ENCODE data around the gene TRAM2. TPM values are rescaled to one million over a fixed set of nuclear protein-coding genes. Genes with fewer than 3 reads are reported as not detected.

Gene TRAM2
- total RNA-seq, 4 donors from 2014 or later: 13.3 to 23.8 (median 18.5) TPM

DNA sequence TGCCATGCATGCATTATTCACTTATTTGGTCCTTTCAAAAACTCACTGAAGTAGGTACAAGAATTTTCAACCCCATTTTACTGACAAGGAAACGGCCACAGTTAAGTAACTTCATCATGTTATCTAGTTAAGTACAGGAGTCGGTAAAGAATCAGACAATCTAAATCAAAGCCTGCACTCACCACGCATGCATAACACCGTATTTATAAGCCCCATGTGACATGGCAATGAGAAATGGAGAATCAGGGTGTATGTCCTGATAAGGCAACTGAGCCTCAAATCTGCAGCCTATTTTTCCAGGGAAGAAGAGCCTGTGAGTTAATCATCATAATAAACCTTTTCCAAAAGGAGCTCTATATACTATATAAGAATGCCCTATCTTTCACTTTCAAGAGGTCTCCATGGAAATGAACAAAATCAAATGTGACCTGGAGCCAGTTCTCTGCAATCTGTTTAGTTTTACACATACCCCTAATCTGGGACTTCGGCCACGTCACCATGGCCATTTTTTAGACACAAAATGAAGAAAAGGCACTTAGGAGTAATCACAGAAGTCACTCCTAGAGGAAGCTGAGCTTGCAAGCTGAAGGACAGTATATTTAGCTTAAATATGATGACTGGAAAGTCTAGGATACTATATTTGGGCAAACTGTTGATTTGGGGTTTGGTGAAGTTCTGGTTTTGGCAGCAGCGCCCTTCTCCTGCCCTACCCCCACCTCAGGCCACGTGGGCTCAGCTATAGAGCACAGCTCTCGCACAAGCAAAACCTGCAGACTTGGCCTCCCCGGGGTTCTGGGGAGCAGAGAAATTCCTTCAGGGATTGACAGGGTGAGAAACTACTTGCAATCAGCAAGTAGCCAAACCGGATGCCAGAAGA is 19.2 kb downstream of the TRAM2 start:
- Histone ChIP-seq H3K27me3 (no peaks in the 10 kb centered on the region), H3K36me3 (no peaks in the 10 kb centered on the region), H3K4me3 (no peak overlapping the region), H3K4me1 (peaks cover 34 to 90% (median 70%) of the 10 kb centered on the region in 4 donors), H3K27ac (replicated peaks in 1 of 4) (peak overlapping the region; percentile 55 to 69 (median 62)), H3K9me3 (no peaks in the 10 kb centered on the region)
- WGBS: 45% methylated on average over 9 of the region's 11 CpGs
- no peak for DNase-seq (ENCODE audit: extremely low spot score)
- TF ChIP-seq POLR2AphosphoS5 (IDR thresholded peaks at IDR 0.05): no peak
- TF ChIP-seq, protein P1, sequence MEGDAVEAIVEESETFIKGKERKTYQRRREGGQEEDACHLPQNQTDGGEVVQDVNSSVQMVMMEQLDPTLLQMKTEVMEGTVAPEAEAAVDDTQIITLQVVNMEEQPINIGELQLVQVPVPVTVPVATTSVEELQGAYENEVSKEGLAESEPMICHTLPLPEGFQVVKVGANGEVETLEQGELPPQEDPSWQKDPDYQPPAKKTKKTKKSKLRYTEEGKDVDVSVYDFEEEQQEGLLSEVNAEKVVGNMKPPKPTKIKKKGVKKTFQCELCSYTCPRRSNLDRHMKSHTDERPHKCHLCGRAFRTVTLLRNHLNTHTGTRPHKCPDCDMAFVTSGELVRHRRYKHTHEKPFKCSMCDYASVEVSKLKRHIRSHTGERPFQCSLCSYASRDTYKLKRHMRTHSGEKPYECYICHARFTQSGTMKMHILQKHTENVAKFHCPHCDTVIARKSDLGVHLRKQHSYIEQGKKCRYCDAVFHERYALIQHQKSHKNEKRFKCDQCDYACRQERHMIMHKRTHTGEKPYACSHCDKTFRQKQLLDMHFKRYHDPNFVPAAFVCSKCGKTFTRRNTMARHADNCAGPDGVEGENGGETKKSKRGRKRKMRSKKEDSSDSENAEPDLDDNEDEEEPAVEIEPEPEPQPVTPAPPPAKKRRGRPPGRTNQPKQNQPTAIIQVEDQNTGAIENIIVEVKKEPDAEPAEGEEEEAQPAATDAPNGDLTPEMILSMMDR (IDR thresholded peaks at IDR 0.05): no peak
- no peak for TF ChIP-seq EP300 (IDR thresholded peaks at IDR 0.05)
- TF ChIP-seq POLR2A (IDR thresholded peaks at IDR 0.05; ENCODE audit: low read depth): no peak
- intact Hi-C loops (cut with DNase I): no loop called here

DNA sequence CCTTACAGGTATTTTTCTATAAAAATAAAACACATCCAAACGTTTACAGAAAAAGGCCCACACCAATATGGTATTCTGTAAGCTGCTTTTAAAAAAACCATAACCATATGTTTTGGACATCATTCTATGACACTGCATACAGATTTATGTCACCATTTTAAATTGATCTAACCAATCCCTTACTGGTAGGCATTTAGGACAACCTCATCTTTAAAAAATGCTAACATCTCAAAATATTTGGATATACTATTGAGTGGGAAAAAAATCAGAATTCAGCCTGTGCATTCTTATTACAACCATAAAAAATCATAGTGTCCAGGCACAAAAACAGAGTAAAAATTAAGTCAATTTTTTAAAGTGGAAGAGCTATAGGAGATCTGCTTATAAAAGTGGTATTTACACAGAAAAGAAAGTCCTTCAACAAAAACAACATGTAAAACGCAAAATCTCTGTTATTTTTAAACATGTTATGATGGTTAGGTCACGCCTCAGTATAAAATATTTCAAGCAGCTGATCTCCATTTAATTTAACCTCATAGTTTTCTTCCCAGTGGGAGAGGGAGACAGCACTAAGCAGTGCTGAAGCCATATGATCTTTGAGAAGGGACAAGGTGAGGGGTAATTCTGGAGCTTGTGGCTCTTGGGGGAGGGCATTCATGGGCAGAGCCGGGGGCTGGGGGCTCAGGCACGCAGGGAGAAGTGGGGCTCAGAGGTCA is 21.2 kb downstream of the TRAM2 start:
- H3K36me3 ChIP-seq: no peaks in the 10 kb centered on the region
- no peaks in the 10 kb centered on the region for H3K9me3 ChIP-seq
- H3K4me1 ChIP-seq: peaks cover 48 to 97% (median 83%) of the 10 kb centered on the region in 4 donors
- H3K27ac ChIP-seq (replicated peaks in 1 of 4): peak overlapping the region; percentile 52 to 66 (median 60)
- 50% methylated on average over 5 of the region's 5 CpGs for WGBS
- TF ChIP-seq, protein P1 (IDR thresholded peaks at IDR 0.05): no peak
- TF ChIP-seq EP300 (IDR thresholded peaks at IDR 0.05) (no peak), POLR2A (IDR thresholded peaks at IDR 0.05; ENCODE audit: low read depth) (no peak), POLR2AphosphoS5 (IDR thresholded peaks at IDR 0.05) (no peak)
- intact Hi-C loops (cut with DNase I): no loop called here
- DNase-seq (ENCODE audit: extremely low spot score): no peak
- no peaks in the 10 kb centered on the region for H3K27me3 ChIP-seq
- peak overlapping the region in 1 of 4 donors; percentile 16 for H3K4me3 ChIP-seq

DNA sequence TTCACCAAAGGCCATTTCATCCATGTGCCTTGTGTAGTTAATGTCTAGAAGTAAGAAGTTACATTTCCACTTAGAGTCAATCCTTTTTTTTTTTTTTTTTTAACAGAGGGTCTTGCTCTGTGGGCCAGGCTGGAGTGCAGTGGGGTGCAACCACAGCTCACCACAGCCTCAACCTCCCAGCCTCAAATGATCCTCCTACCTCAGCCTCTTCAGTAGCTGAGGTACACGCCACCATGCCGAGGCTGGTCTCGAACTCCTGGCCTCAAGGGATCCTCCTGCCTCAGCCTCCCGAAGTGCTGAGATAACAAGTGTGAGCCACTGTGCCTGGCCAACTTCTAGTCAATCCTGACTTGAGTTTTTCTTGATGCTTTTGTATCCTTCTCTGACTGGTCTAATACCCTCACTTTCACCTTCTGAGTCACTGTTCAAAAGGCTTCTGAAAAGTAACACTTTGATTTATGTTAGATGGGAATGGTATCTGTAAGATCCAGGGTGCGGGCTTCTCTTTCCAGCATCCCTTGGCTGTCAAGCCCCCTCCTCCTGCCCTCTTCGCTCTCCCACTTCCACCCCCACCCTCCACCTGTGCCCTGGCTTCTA is 22.1 kb downstream of the TRAM2 start:
- Histone ChIP-seq H3K27ac (replicated peaks in 1 of 4) (peak overlapping the region in 3 of 4 donors; percentile 55 to 66 (median 64)), H3K27me3 (no peaks in the 10 kb centered on the region), H3K36me3 (no peaks in the 10 kb centered on the region), H3K9me3 (no peaks in the 10 kb centered on the region), H3K4me3 (no peak overlapping the region), H3K4me1 (peaks cover 54 to 97% (median 85%) of the 10 kb centered on the region in 4 donors)
- WGBS: 89% methylated on average over 6 of the region's 6 CpGs
- no peak for DNase-seq (ENCODE audit: extremely low spot score)
- TF ChIP-seq POLR2AphosphoS5 (IDR thresholded peaks at IDR 0.05): no peak
- TF ChIP-seq EP300 (IDR thresholded peaks at IDR 0.05): no peak
- TF ChIP-seq, protein P1 (IDR thresholded peaks at IDR 0.05): no peak
- TF ChIP-seq POLR2A (IDR thresholded peaks at IDR 0.05; ENCODE audit: low read depth): no peak
- intact Hi-C loops (cut with DNase I): no loop called here

DNA sequence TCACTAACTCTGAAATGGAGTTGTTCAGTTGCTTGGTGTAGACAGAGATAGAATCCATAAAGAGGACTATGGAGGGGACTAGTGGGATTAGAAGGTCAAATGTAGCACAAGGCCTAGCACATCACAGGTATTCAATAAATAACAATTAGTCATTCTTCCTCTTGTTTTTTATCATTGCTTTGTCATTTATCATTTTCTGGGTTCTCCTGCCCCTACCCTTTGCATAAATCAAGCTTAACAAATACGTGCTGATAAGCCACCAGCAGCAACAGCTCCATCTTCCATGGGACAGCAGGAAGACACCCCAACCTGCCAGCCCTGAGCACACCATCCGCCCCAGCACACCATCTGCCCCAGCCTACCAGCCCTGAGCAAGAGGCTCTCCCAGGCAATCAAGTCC is 23.1 kb downstream of the TRAM2 start:
- no peak for DNase-seq (ENCODE audit: extremely low spot score)
- Histone ChIP-seq H3K4me3 (no peak overlapping the region), H3K4me1 (peaks cover 59 to 96% (median 90%) of the 10 kb centered on the region in 4 donors), H3K27ac (replicated peaks in 1 of 4) (no peak overlapping the region), H3K9me3 (no peaks in the 10 kb centered on the region), H3K36me3 (no peaks in the 10 kb centered on the region), H3K27me3 (no peaks in the 10 kb centered on the region)
- WGBS: 83% methylated on average over 2 of the region's 2 CpGs
- intact Hi-C loops (cut with DNase I): no loop called here
- no peak for TF ChIP-seq POLR2AphosphoS5 (IDR thresholded peaks at IDR 0.05)
- TF ChIP-seq, protein P1 (IDR thresholded peaks at IDR 0.05): no peak
- TF ChIP-seq EP300 (IDR thresholded peaks at IDR 0.05): no peak
- no peak for TF ChIP-seq POLR2A (IDR thresholded peaks at IDR 0.05; ENCODE audit: low read depth)
